ENCODE measurements around the gene KHDC3L.

Gene KHDC3L

GRCh38 chr6:73369563-73369962, 7.1 kb downstream of the KHDC3L start, which contains the start of gene OOEP:
Gene OOEP (minus strand): TSS chr6:73369897. CDS start chr6:73369792, 105 bp downstream.
- Histone ChIP-seq H3K79me2 (ENCODE audit: low read length) (no peaks in the 10 kb centered on the region), H3K4me1 (ENCODE audit: low read length) (no peaks in the 10 kb centered on the region), H2AFZ (ENCODE audit: low read length) (no peak within 1 kb of the TSS), H3K4me3 (ENCODE audit: low read length) (no peak within 1 kb of the TSS), H3K4me2 (ENCODE audit: low read depth, low read length) (no peak within 1 kb of the TSS), H3K27ac (ENCODE audit: low read length) (no peak within 1 kb of the TSS), H4K20me1 (ENCODE audit: insufficient read depth, low read length) (no peaks in the 10 kb centered on the region), H3K27me3 (replicated peaks; ENCODE audit: insufficient read depth, low read length) (no peaks in the 10 kb centered on the region), H3K36me3 (replicated peaks; ENCODE audit: insufficient read depth, low read length) (no peaks in the 10 kb centered on the region), H3K9me2 (replicated peaks; ENCODE audit: insufficient read depth, low read length) (no peaks in the 10 kb centered on the region), H3K9ac (ENCODE audit: low read length) (no peak within 1 kb of the TSS), H3F3A (ENCODE audit: insufficient read depth, low read length) (no peaks in the 10 kb centered on the region), H3K9me3 (replicated peaks; ENCODE audit: insufficient read depth, low read length) (no peaks in the 10 kb centered on the region)
- no peak for TF ChIP-seq CTCF (IDR thresholded peaks at IDR 0.05; ENCODE audit: low read length)
- TF ChIP-seq EZH2 (optimal IDR thresholded peaks at IDR 0.05; ENCODE audit: low read depth, low read length) = no peak
- no peak for TF ChIP-seq EZH2phosphoT487 (IDR thresholded peaks at IDR 0.05; ENCODE audit: low read length)
- DNase-seq = no peak

GRCh38 chr6:73371984-73372383, 9.5 kb downstream of the KHDC3L start:
- H4K20me1 ChIP-seq (ENCODE audit: insufficient read depth, low read length) = no peaks in the 10 kb centered on the region
- no peaks in the 10 kb centered on the region for H3K27me3 ChIP-seq (replicated peaks; ENCODE audit: insufficient read depth, low read length)
- no peaks in the 10 kb centered on the region for H3K4me1 ChIP-seq (ENCODE audit: low read length)
- DNase-seq = no peak
- H2AFZ ChIP-seq (ENCODE audit: low read length) = no peak overlapping the region
- H3F3A ChIP-seq (ENCODE audit: insufficient read depth, low read length) = no peaks in the 10 kb centered on the region
- H3K9me2 ChIP-seq (replicated peaks; ENCODE audit: insufficient read depth, low read length) = no peaks in the 10 kb centered on the region
- H3K4me2 ChIP-seq (ENCODE audit: low read depth, low read length) = no peak overlapping the region
- H3K79me2 ChIP-seq (ENCODE audit: low read length) = no peaks in the 10 kb centered on the region
- no peak overlapping the region for H3K27ac ChIP-seq (ENCODE audit: low read length)
- H3K9me3 ChIP-seq (replicated peaks; ENCODE audit: insufficient read depth, low read length) = no peaks in the 10 kb centered on the region
- H3K36me3 ChIP-seq (replicated peaks; ENCODE audit: insufficient read depth, low read length) = no peaks in the 10 kb centered on the region
- no peak overlapping the region for H3K9ac ChIP-seq (ENCODE audit: low read length)
- no peak overlapping the region for H3K4me3 ChIP-seq (ENCODE audit: low read length)
- no peak for TF ChIP-seq EZH2 (optimal IDR thresholded peaks at IDR 0.05; ENCODE audit: low read depth, low read length)
- no peak for TF ChIP-seq EZH2phosphoT487 (IDR thresholded peaks at IDR 0.05; ENCODE audit: low read length)
- no peak for TF ChIP-seq CTCF (IDR thresholded peaks at IDR 0.05; ENCODE audit: low read length)

GRCh38 chr6:73372516-73372915, 10.1 kb downstream of the KHDC3L start:
- no peak for DNase-seq
- Histone ChIP-seq H3K9me2 (replicated peaks; ENCODE audit: insufficient read depth, low read length) (no peaks in the 10 kb centered on the region), H3K9ac (ENCODE audit: low read length) (no peak overlapping the region), H3K4me2 (ENCODE audit: low read depth, low read length) (no peak overlapping the region), H2AFZ (ENCODE audit: low read length) (no peak overlapping the region), H3K27me3 (replicated peaks; ENCODE audit: insufficient read depth, low read length) (no peaks in the 10 kb centered on the region), H3K4me3 (ENCODE audit: low read length) (no peak overlapping the region), H3K4me1 (ENCODE audit: low read length) (no peaks in the 10 kb centered on the region), H4K20me1 (ENCODE audit: insufficient read depth, low read length) (no peaks in the 10 kb centered on the region), H3F3A (ENCODE audit: insufficient read depth, low read length) (no peaks in the 10 kb centered on the region), H3K36me3 (replicated peaks; ENCODE audit: insufficient read depth, low read length) (no peaks in the 10 kb centered on the region), H3K9me3 (replicated peaks; ENCODE audit: insufficient read depth, low read length) (no peaks in the 10 kb centered on the region), H3K27ac (ENCODE audit: low read length) (no peak overlapping the region), H3K79me2 (ENCODE audit: low read length) (no peaks in the 10 kb centered on the region)
- TF ChIP-seq EZH2phosphoT487 (IDR thresholded peaks at IDR 0.05; ENCODE audit: low read length) (no peak), EZH2 (optimal IDR thresholded peaks at IDR 0.05; ENCODE audit: low read depth, low read length) (no peak)

DNA sequence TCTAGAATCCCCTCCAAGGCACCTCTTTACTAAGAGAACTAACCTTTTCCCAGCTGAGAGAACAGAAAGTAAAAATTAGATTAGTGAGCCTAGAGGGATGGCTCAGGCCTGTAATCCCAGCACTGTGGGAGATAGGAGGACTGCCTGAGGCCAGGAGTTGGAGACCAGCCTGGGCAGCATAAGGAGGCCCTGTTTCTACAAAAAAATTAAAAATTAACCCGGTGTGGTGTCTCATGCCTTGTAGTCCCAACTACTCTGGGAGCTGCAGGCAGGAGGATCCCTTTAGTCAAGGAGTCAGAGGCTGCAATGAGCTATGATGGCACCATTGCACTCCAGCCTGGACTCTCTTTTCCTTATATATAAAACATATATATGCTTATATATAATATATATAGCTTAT, 12.8 kb downstream of the KHDC3L start:
- Histone ChIP-seq H3K4me1 (ENCODE audit: low read length) (no peaks in the 10 kb centered on the region), H2AFZ (ENCODE audit: low read length) (no peak overlapping the region), H3K9me3 (replicated peaks; ENCODE audit: insufficient read depth, low read length) (no peaks in the 10 kb centered on the region), H3K9ac (ENCODE audit: low read length) (no peak overlapping the region), H3K27ac (ENCODE audit: low read length) (no peak overlapping the region), H3K4me3 (ENCODE audit: low read length) (no peak overlapping the region), H3K27me3 (replicated peaks; ENCODE audit: insufficient read depth, low read length) (no peaks in the 10 kb centered on the region), H3K9me2 (replicated peaks; ENCODE audit: insufficient read depth, low read length) (no peaks in the 10 kb centered on the region), H3K79me2 (ENCODE audit: low read length) (no peaks in the 10 kb centered on the region), H3K4me2 (ENCODE audit: low read depth, low read length) (no peak overlapping the region), H3F3A (ENCODE audit: insufficient read depth, low read length) (no peaks in the 10 kb centered on the region), H3K36me3 (replicated peaks; ENCODE audit: insufficient read depth, low read length) (no peaks in the 10 kb centered on the region), H4K20me1 (ENCODE audit: insufficient read depth, low read length) (no peaks in the 10 kb centered on the region)
- no peak for TF ChIP-seq CTCF (IDR thresholded peaks at IDR 0.05; ENCODE audit: low read length)
- TF ChIP-seq EZH2phosphoT487 (IDR thresholded peaks at IDR 0.05; ENCODE audit: low read length) = no peak
- no peak for TF ChIP-seq EZH2 (optimal IDR thresholded peaks at IDR 0.05; ENCODE audit: low read depth, low read length)
- DNase-seq = no peak

Measured in MM.1S (cell line).